Spleen (tissue), 7 donors: ENCODE data around the gene TUBA1B.

Experiments used
- CTCF ChIP-seq, 11 experiments: fragments of 200-600 bp in 7 of 11; fragments of 450-650 bp in 4 of 11; sonication (generic) in 4 of 11; IDR thresholded peaks in 8 of 11; conservative IDR thresholded peaks in 3 of 11; 1 replicate in 7 of 11; 2 replicates in 4 of 11; pipeline versions ENCODE4 v1.4.0 to v1.8.0; 2016 to 2021; ENCODE audit warnings: antibody characterized with exemption in 11 of 11, inconsistent platforms in 4 of 11, mild to moderate bottlenecking in 1 of 11
- POLR2A ChIP-seq, 3 donors: fragments of 450-650 bp; IDR thresholded peaks; one replicate each; pipeline ENCODE4 v1.5.1; 2017; ENCODE audit warnings: antibody characterized with exemption in 3 of 3, mild to moderate bottlenecking in 1 of 3
- POLR2AphosphoS5 ChIP-seq, 3 donors: sonication (generic); formaldehyde crosslinking; IDR thresholded peaks; one replicate each; pipeline ENCODE4 v1.5.1; 2017; ENCODE audit warnings: antibody characterized with exemption in 3 of 3
- donor health status: DM: no; HTN: no; CAD: no; lungs with moderate emphysema.
- donor health status: DM: no; HTN: no; CAD: no.
- donor health status: DM: no; HTN: no; CAD: no.

- TF ChIP-seq CTCF (IDR thresholded peaks at IDR 0.05 in 8 of 11, conservative IDR thresholded peaks at IDR 0.05 in 3 of 11) (no peak), POLR2A (IDR thresholded peaks at IDR 0.05) (no peak), POLR2AphosphoS5 (IDR thresholded peaks at IDR 0.05) (no peak)
These were observed 23.0 kb upstream of the TUBA1B start for GRCh38 chr12:49154221-49154620.
